Gastroesophageal sphincter (tissue), 3 donors: Measurements from ENCODE around the gene PRRG1.

ENCODE experiments used
- CTCF ChIP-seq, 4 experiments: fragments of 200-600 bp in 2 of 4; fragments of 450-650 bp in 2 of 4; sonication (generic) in 1 of 4; IDR thresholded peaks; one replicate each; pipeline ENCODE4 v1.5.1; 2017 to 2019; ENCODE audit warnings: antibody characterized with exemption in 4 of 4, mild to moderate bottlenecking in 2 of 4, moderate library complexity in 2 of 4
- POLR2A ChIP-seq, 2 donors: fragments of 450-650 bp; IDR thresholded peaks; one replicate each; pipeline ENCODE4 v1.6.1; 2017; ENCODE audit warnings: antibody characterized with exemption in 2 of 2, mild to moderate bottlenecking in 2 of 2, moderate library complexity in 1 of 2

DNA sequence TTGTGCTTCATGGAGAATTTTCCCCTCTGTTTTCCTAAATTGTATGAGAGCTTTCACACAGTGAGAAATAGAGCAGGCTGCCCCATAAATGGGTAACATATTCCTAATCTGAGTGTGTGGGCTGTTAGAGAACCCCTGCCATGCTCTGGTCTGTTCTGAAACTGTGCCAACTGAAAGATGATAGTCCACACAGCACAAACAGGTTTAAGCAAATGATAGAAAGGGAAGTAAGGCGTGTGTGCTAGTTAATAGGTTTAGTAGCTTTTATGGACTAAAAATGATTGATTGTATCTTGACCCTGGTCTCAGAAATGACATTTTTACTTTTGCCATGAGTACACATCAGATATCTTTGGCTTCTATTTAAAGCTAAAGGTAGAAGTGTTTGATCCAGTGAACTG lies 106.2 kb downstream of the PRRG1 start:
- TF ChIP-seq CTCF (IDR thresholded peaks at IDR 0.05) = no peak
- TF ChIP-seq POLR2A (IDR thresholded peaks at IDR 0.05) = no peak
